GM11168 (cell line): ENCODE results near the gene MICOS13.
"Not testable (repeated sequence)": the region's sequence is repeated elsewhere in the genome, so short reads cannot be mapped to it uniquely, and the experiment has no call there.

ENCODE experiments used
- in situ Hi-C: fragments of 300-500 bp; cut with MboI; formaldehyde crosslinking; loops from one replicate; pipeline ENCODE4 v1.12.0; 2022; ENCODE audit warnings: low sequenced_read_pairs; ENCODE audit not compliant: unreplicated experiment

Gene MICOS13

GRCh38 chr19:5702053-5702410 is 21.7 kb upstream of the MICOS13 start:
- in situ Hi-C loops = not testable (repeated sequence)

GRCh38 chr19:5700455-5701092 is 20.3 kb upstream of the MICOS13 start:
- in situ Hi-C loops = no loop called here

- in situ Hi-C loops = no loop called here
These were observed 18.5 kb upstream of the MICOS13 start for GRCh38 chr19:5698635-5699422.

GRCh38 chr19:5697890-5698634 is 17.7 kb upstream of the MICOS13 start:
- in situ Hi-C loops = no loop called here

GRCh38 chr19:5697022-5697889 is 16.9 kb upstream of the MICOS13 start:
- in situ Hi-C loops = no loop called here

- in situ Hi-C loops = no loop called here
These were observed 16.1 kb upstream of the MICOS13 start for GRCh38 chr19:5696196-5697021.

GRCh38 chr19:5695649-5696195 is 15.4 kb upstream of the MICOS13 start:
- in situ Hi-C loops = no loop called here

GRCh38 chr19:5694956-5695648 is 14.8 kb upstream of the MICOS13 start:
- in situ Hi-C loops = no loop called here

GRCh38 chr19:5694167-5694955 is 14.0 kb upstream of the MICOS13 start:
- in situ Hi-C loops = no loop called here

- in situ Hi-C loops = no loop called here
These were observed 13.2 kb upstream of the MICOS13 start for GRCh38 chr19:5693195-5694166.

GRCh38 chr19:5692723-5693194 is 12.4 kb upstream of the MICOS13 start:
- in situ Hi-C loops = no loop called here

- in situ Hi-C loops = no loop called here
These were observed 11.8 kb upstream of the MICOS13 start for GRCh38 chr19:5691822-5692722.

- in situ Hi-C loops = no loop called here
These were observed 10.9 kb upstream of the MICOS13 start for GRCh38 chr19:5690955-5691821.

GRCh38 chr19:5690125-5690954 is 10.0 kb upstream of the MICOS13 start, which contains the start of gene RPL36:
RPL36 (plus strand) TSS chr19:5690295; CDS start chr19:5690508, 213 bp downstream.
- in situ Hi-C loops = no loop called here
